Urinary bladder (tissue), 4 donors: Measurements from ENCODE around the gene MRPS14. TPM values are rescaled to one million over a fixed set of nuclear protein-coding genes. Genes with fewer than 3 reads are reported as not detected.
"Not testable (repeated sequence)": the region's sequence is repeated elsewhere in the genome, so short reads cannot be mapped to it uniquely, and the experiment has no call there.

Experiments used
- DNase-seq: peaks from one replicate; pipeline ENCODE4 v3.0.0-alpha.2; 2015; ENCODE audit errors: extremely low spot score
- H3K27ac ChIP-seq: one replicate; pipeline ENCODE4 v1.5.1; 2013; ENCODE audit warnings: low read depth, mild to moderate bottlenecking, moderate library complexity
- H3K36me3 ChIP-seq: one replicate; pipeline ENCODE4 v1.6.1; 2013; ENCODE audit warnings: mild to moderate bottlenecking, moderate library complexity; ENCODE audit not compliant: insufficient read depth
- H3K4me1 ChIP-seq: one replicate; pipeline ENCODE4 v1.6.1; 2013; ENCODE audit warnings: mild to moderate bottlenecking, moderate library complexity; ENCODE audit not compliant: insufficient read depth
- H3K4me3 ChIP-seq: one replicate; pipeline ENCODE4 v1.5.1; 2013; ENCODE audit warnings: low read depth, low read length
- WGBS: extraction: QIAGEN DNeasy Blood & Tissue Kit; methylation state at CpG from one replicate; pipeline ENCODE4 v1.1.7; 2013; 5-methylcytosine and 5-hydroxymethylcytosine counted together
- polyA plus RNA-seq: library from polyadenylated mRNA; stranded (reverse); fragments of 200-250 nt; gene quantifications from one replicate; pipeline ENCODE4 v1.2.3, GENCODE V29; 2013
- total RNA-seq: library from RNA; depleted of rRNA; stranded (reverse); fragments of >200 nt; gene quantifications from one replicate; pipeline ENCODE4 v1.2.3, GENCODE V29; 2014
- donor health status: healthy with polysubstance abuse.
- donor health status: healthy.

MRPS14 gene
- total RNA-seq (57.4 TPM), polyA plus RNA-seq (32.9 TPM)

- peak within 1 kb of the TSS; percentile 68 for H3K27ac ChIP-seq
- DNase-seq, result peak; percentile 94
- WGBS, result 3% methylated on average over 42 of the region's 42 CpGs
- H3K4me3 ChIP-seq, result peak within 1 kb of the TSS; percentile 77
- no peaks in the 10 kb centered on the region for H3K36me3 ChIP-seq
- H3K4me1 ChIP-seq, result no peaks in the 10 kb centered on the region
These were observed at the start of gene MRPS14 for GRCh38 chr1:175023043-175023921. TSS of gene MRPS14 (minus strand) at chr1:175023425. CDS start at chr1:175023408, 17 bp downstream.

DNA sequence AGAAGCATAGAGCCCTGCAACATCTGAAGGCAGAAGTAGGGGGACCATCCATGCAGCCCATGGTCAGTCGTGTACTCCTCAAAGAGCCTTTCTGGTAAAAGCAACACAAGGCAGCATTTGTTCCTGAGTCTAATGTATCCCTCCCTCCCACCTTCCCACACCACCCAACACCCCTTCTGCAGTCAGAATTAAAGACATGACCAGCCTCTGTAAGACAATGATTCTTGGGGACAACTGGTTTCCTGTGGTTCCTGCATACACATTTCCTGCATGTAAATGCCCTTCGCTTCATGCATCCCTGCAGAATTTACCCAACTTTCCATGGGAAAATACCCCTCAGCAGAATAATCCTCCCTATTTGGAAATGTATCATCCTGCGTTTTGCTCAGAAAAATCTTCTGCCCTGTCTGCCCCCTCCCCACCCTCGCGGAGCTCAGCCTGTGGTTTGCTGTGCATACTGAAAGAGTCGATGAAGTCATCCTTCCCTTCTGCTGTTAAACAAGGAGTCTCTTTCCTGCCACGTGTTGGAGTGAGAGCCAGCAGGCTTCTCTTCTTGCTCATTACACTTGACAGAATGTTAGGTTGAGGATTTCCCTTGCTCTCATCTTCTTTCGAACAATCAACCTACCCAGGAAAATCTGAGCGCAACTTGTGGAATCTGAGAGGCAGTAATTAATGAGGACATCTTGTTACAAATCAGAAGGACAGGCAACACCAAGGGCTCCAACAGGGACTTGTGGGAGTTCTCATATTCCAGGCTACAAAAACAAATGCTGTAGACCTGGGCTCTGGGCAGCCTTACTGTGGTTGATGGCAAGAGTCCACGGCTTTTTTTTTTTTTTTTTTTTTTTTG lies 49.1 kb upstream of the MRPS14 start:
- Histone ChIP-seq H3K27ac (no peak overlapping the region), H3K4me1 (no peaks in the 10 kb centered on the region), H3K4me3 (no peak overlapping the region), H3K36me3 (no peaks in the 10 kb centered on the region)
- 14% methylated on average over 10 of the region's 10 CpGs for WGBS
- DNase-seq, result peak; percentile 74

- DNase-seq, result no peak
- no peaks in the 10 kb centered on the region for H3K36me3 ChIP-seq
- H3K4me3 ChIP-seq, result no peak overlapping the region
- no peak overlapping the region for H3K27ac ChIP-seq
- WGBS, result 63% methylated on average over 3 of the region's 3 CpGs
- H3K4me1 ChIP-seq, result no peaks in the 10 kb centered on the region
These were observed 48.2 kb upstream of the MRPS14 start for GRCh38 chr1:175071276-175071943.

DNA sequence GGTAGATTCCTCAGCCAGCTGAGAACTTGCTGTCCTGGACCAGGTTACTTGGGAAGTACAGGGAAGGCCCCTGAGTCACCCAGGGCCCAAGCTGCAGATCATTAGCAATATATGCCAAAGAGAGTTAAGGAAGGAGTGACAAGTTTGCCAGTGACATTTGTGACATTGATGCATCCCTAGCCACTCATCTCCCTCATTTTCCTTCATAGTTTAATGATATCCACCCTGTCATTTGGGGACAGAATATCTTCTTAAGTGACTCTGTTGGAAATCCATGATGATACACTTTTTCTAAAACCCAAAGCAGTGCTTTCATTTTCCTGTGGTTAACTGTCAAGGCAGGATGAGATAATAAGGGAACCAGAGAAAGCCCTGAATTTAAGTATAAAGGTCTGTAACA lies 47.6 kb upstream of the MRPS14 start:
- Histone ChIP-seq H3K27ac (no peak overlapping the region), H3K4me3 (no peak overlapping the region), H3K4me1 (no peaks in the 10 kb centered on the region), H3K36me3 (no peaks in the 10 kb centered on the region)
- no peak for DNase-seq

DNA sequence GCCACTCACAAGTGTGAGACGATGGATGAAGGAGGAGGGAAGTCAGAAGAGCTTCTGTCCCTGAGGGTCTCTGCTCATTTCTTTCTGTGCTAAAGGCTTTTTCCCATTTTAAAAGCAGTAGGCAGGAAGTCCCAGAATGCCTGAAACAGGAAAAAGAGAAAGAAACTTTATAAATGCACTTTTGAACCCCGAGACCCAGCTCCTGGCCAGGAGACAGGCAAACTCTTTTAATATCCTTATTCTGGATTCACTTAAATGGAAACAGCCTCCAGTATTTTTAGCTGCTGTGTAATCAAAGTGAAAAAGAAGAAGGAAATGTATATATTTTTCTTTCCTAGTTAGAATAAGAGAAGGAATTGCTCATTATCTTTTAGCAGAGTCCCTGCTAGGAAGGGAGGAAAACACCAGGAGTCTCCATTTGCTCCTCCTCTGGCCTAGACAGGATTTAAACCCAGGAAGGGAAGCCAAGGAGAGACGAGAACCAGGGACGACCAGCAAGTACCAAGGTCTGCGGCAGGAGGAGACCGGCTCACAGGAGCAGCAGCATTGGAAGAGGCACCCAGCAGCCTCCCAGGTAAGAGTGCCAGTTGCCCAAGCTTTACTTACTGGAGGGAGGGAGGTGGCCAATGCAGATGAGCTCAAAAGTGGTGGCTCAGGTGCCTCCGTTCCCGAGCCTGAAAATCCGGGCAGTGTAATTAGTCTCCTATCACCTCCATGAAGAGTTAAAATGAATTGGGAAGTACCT lies 44.3 kb upstream of the MRPS14 start, which contains the start of gene TNN:
TNN (plus strand) TSS at position 472 of the 745 bp plus-strand sequence. CDS start 9,586 bp downstream, outside the sequence.
- WGBS, result 60% methylated on average over 9 of the region's 9 CpGs
- DNase-seq, result no peak
- Histone ChIP-seq H3K4me3 (no peak within 1 kb of the TSS), H3K4me1 (no peaks in the 10 kb centered on the region), H3K36me3 (no peaks in the 10 kb centered on the region), H3K27ac (no peak within 1 kb of the TSS)

GRCh38 chr1:175062858-175063257 lies 39.6 kb upstream of the MRPS14 start:
- WGBS, result 55% methylated on average over 2 of the region's 2 CpGs
- DNase-seq, result no peak
- H3K4me3 ChIP-seq, result no peak overlapping the region

DNA sequence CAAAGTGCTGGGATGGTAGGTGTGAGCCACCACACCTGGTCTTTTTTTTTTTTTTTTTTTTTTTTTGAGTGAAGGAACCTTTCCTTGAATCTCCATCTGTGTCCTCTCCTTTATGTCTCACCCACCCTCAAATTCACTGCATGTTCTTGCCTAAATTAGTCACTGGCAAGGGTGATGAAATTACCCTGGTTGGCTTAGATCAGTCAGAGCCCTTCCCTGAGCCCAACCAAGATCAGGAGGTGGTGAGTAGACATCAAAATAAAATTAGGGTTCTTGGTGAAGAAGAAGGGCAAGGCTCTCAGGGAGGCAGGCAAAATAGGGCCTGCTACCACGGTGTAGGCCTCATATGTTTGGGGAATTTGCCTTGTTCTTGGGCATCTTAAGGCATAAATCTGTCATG lies 39.1 kb upstream of the MRPS14 start:
- Histone ChIP-seq H3K4me1 (no peaks in the 10 kb centered on the region), H3K36me3 (no peaks in the 10 kb centered on the region)
- 34% methylated on average over 1 of the region's 1 CpG for WGBS

More at GRCh38 chr1:175062858-175063257, 39.6 kb upstream of the MRPS14 start:
- no peaks in the 10 kb centered on the region for H3K36me3 ChIP-seq
- H3K27ac ChIP-seq, result no peak overlapping the region
- H3K4me1 ChIP-seq, result no peaks in the 10 kb centered on the region

DNA sequence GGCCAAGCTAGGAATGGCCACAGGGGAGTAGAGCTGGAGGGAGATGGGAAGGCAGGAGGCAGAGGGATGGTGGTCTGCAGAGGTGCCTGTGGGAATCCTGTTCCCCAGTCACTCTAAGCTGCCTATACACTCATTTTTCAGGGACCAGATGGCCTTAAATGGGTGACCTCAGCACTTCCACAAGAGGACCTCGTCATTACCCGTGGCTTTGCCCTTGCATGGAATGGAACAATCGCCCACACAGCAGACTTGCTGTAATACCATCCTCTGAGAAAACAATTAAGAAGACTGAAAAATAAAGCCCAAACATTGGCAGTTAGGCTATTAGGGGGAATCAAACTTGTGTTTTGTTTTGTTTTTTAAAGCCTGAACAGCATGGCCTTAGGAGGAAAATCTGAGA lies 31.5 kb upstream of the MRPS14 start:
- no peaks in the 10 kb centered on the region for H3K36me3 ChIP-seq
- H3K27ac ChIP-seq, result no peak overlapping the region
- WGBS, result 80% methylated on average over 3 of the region's 3 CpGs
- no peaks in the 10 kb centered on the region for H3K4me1 ChIP-seq
- H3K4me3 ChIP-seq, result no peak overlapping the region
- DNase-seq, result no peak

More for the DNA sequence above, 39.1 kb upstream of the MRPS14 start:
- no peak for DNase-seq
- no peak overlapping the region for H3K4me3 ChIP-seq
- no peak overlapping the region for H3K27ac ChIP-seq

GRCh38 chr1:175050992-175051391 lies 27.8 kb upstream of the MRPS14 start:
- H3K27ac ChIP-seq, result no peak overlapping the region
- no peaks in the 10 kb centered on the region for H3K36me3 ChIP-seq
- no peak for DNase-seq
- no peak overlapping the region for H3K4me3 ChIP-seq
- 84% methylated on average over 2 of the region's 2 CpGs for WGBS
- no peaks in the 10 kb centered on the region for H3K4me1 ChIP-seq

DNA sequence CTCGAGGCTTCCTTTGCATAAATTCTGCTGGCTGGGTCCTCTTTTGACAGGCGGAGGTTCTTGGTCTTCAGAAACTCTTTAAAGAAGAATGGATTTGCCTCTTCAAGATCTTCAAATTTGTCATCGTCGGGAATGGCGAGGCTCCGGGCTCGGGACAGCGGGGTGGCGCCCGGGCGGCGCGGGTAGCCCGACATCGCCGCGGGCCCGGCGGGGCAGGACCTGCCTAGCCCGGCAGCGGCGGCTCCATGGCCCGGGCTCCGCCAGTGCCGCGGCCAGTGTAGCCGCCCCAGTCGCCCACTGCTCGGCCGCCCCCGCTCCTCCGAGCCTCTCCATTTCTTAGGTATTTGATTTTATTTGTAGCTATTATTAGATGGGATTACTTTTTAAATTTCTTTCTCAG lies 22.3 kb upstream of the MRPS14 start:
- Histone ChIP-seq H3K4me3 (no peak overlapping the region), H3K27ac (no peak overlapping the region), H3K4me1 (no peaks in the 10 kb centered on the region), H3K36me3 (no peaks in the 10 kb centered on the region)
- no peak for DNase-seq
- 97% methylated on average over 32 of the region's 32 CpGs for WGBS

DNA sequence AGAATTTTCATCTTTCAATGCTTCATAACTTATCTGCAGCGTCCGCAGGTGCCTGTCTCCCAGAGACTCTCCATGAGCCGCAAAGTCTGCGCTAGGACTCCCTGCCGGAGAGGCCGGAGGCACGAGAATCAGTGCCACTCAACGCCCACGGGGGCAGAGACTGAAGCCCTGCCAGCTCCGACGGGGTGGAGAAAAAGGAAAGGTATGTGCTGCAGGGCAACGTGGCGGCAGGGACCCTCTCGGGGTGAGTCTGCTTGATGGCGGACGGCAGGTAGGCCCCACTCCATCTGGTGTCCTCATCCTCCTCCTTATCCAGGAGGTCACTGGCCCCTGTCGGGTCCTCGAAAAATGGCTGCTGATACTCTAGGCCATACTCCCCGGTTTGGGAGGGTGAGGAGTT lies 21.9 kb upstream of the MRPS14 start:
- no peak for DNase-seq
- H3K36me3 ChIP-seq, result no peaks in the 10 kb centered on the region
- 97% methylated on average over 19 of the region's 19 CpGs for WGBS

DNA sequence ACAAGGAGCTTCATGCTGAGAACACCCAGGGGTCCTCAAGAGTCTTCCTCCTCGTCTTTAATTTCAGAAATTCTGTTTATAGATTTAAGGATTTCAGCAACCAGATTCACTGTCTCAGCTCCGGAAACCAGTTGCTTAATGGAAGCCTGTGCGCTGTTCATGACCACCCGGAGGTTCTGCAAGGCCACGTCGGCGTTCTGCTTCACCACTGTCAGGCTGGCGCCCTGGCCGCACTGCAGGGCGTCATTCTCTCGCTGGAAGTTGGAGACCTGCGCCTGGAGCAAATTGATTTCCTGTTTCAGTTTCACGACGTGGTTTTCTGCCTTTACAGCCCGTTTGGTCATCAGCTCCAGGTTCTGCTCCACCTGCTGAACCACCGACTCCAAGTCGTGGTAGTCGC lies 21.4 kb upstream of the MRPS14 start:
- WGBS, result 92% methylated on average over 18 of the region's 18 CpGs
- H3K4me1 ChIP-seq, H3K27ac ChIP-seq, H3K36me3 ChIP-seq, H3K4me3 ChIP-seq, DNase-seq: not testable (repeated sequence)

More for the DNA sequence above, 21.9 kb upstream of the MRPS14 start:
- Histone ChIP-seq H3K4me1 (no peaks in the 10 kb centered on the region), H3K27ac (no peak overlapping the region), H3K4me3 (no peak overlapping the region)

GRCh38 chr1:175043824-175044223 lies 20.6 kb upstream of the MRPS14 start:
- Histone ChIP-seq H3K4me3 (no peak overlapping the region), H3K27ac (no peak overlapping the region), H3K36me3 (no peaks in the 10 kb centered on the region), H3K4me1 (no peaks in the 10 kb centered on the region)
- WGBS, result 53% methylated on average over 19 of the region's 19 CpGs
- DNase-seq, result no peak
